Fibroblast of skin of abdomen (primary cell): Measurements from ENCODE around the gene CRTAP.
"Not testable (repeated sequence)": the region's sequence is repeated elsewhere in the genome, so short reads cannot be mapped to it uniquely, and the experiment has no call there.

ENCODE experiments used
- DNase-seq: peaks from one replicate; pipeline ENCODE4 v3.0.0-alpha.2; 2013

Gene CRTAP

DNA sequence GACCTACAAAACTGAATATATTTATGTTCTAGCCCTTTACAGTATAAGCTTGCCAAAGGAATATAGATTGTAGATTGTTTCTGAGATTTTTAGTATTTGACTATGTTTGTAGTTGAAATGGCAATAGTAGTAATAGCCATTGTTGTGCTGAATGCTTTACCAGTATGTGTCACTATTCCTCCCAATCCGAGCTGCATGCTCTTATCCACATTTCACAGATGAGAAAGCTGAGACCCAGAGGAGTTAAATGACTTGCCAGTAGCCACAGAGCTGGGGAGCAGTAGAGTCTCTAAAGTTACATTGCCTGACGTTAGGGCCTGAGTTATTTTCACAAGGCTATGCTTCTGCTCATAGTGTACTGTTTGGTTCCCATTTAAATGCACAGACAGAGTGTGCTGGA, 13.6 kb upstream of the CRTAP start:
- DNase-seq, result no peak

DNA sequence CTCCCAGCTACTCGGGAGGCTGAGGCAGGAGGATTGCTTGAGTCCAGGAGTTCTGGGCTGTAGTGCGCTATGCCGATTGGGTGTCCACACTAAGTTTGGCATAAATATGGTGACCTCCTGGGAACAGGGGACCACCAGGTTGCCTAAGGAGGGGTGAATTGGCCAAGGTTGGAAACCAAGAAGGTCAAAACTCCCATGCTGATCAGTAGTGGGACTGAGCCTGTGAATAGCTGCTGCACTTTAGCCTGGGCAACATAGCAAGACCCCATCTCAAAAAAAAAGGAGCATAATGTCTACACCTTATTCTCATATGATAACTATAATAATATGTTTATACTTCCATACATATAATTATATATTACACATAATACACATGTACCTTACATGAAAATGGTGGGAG, 10.8 kb upstream of the CRTAP start:
- DNase-seq, result no peak

DNA sequence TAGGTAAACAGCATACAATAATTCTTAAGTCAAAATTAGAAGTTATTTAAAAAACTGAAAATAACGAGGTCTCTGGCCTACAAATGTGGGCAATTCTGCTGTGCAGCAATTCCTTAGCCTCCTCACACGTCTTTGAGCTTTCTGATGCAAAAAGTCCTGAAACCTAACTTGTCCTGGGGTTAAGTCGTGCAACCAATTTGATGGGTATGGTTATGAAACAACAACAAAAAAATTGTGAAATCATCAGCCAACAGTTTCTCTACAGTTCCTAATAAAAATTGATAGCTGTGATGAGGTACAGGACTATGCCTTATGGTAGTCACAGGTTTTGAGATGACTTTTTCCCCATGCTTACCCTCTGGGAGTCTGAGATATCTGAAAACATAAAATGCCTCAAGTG, 10.3 kb upstream of the CRTAP start:
- DNase-seq, result no peak

DNA sequence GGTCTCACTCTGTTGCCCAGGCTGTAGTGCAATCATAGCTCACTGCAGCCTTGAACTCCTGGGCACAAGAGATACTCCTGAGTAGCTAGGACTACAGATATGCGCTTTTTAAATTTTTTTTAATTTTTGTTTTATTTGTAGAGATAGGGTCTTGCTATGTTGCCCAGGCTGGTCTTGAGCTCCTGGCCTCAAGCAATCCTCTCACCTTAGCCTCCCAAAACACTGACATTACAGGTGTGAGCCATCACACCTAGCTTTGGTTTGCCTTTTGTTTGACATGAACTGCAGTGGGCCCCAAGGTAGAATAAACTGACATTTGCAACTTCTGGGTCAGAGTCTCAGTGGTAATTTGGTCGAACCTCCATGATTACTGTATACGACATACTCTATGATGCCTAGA, 9.0 kb upstream of the CRTAP start:
- DNase-seq, result no peak

DNA sequence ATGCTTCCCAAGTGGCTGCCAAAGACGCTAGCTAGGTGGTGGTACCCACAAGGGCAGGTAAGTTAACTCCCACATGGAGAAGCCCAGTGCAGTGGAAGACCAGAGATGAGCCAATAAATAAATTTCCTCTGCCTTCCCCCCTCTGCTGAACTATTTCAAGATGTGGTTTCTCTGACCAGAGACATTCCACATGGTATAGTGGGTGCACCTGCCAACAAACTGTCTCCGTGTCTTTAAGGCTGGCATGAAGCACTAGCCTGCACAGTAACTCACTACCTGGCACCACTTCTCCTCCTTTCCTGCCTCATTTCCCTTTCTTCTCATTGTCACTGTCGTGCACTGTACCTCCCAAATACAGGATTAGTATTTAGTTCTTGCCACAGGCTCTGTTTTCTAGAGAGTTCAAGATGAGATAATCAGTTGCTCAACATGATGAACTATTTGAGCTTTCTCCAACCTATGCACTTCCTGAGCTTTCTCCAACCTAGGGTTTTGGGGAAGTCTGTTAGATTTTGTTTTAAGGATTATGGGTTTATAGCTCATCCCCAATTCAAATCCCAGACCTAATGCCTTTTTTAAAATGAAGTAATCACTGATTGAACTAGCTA, 8.4 kb upstream of the CRTAP start:
- no peak for DNase-seq

DNA sequence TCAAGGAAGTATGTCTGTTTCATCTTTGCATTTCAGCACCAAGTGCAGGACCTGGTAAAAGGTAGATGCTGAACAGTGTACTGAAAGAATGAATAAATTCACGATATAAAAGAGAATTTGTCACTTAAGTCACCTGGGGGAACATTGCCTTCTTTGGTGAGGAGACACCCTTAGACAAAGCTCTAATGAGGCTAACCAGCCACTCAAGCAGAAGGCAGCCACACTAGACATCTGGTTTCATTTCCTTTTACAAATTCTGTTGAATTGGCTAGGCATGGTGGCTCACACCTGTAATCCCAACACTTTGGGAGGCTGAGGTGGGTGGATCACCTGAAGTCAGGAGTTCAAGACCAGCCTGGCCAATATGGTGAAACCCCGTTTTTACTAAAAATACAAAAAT, 7.0 kb upstream of the CRTAP start:
- not testable (repeated sequence) for DNase-seq

DNA sequence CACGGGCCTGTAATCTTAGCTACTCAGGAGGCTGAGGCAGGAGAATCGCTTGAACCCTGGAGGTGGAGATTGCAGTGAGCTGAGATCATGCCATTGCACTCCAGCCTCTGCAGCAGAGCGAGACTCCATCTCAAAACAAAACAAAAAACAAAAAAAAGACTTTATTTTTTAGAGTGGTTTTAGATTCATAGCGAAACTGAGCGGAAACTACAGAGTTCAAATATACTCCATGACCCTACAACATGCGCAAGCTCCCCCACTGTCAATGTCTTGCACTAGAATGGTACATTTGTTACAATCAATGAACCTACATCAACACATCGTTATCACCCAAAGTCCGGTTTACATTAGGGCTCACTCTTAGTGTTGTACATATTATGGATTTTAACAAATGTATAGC, 2.2 kb upstream of the CRTAP start:
- no peak for DNase-seq

DNA sequence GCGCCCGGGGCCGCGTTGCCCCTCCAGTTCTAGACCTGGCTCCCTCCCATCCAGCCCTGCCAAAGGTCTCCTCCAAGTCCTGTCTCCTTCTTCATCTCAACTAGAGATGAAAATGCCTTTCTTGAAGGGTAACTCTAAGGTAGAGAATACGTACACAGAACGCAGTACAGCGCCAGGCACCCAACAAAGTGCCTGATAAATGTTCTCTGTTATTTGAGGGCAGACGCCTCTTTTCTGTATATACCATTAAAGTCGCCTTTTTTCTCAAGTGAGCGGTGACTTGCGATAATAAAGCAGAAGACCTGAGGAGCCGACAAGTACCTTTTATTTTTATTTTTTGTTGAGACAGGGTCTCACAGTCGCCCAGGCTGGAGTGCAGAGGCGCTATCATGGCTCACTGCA, 809 bp downstream of the CRTAP start:
- no peak for DNase-seq

DNA sequence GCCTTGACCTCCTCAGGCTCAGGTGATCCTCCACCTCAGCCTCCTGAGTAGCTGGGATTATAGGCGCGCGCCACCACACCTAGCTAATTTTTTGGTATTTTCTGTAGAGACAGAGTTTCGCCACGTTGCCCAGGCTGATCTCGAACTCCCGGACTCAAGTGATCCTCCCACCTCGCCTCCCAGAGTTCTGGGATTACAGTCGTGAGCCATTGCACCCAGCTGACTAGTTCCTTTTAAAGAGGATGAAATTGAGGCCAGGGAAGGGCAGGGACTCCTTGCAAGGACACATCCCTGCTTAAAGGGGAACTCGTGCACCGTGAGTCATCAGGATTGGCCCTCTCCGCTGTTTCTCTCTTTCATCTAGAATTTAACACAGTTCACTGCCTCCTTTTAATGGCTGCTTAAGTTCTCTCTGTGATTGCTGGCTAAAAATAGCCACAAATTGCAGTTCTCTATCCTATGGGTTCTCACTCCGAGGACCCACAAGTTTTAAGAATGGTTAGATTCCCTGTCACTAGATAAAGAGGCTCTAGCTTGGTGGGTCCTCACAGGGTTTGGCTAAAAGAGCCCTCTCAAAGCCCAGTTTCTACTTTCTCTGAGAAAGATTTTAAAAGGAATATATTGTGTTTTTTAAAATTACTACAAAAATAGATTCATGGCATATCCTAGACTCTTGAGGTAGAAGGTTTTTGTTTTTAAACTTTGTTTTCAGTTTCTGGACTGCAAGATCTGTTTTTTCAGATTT, 1.4 kb downstream of the CRTAP start:
- DNase-seq, result peak; percentile 74

DNA sequence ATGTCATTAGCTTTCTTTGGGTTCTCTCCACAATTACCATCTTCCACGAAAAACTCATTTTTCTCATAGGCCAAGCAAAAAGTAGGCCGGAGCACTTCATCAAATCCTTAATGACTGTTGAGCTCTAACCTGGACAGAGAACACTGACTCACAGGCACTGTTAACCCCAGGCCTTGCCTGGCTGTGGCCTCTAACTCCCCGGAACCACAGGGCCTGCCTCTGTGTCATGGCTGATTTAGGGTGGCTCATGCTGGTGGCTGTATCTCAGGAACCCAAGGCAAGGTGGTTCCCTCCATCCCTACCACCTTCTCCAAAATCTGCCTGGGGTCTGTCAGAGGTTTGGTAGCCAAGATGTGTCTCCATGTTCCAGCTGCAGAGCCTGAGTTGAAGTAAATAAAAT, 3.6 kb downstream of the CRTAP start:
- no peak for DNase-seq

DNA sequence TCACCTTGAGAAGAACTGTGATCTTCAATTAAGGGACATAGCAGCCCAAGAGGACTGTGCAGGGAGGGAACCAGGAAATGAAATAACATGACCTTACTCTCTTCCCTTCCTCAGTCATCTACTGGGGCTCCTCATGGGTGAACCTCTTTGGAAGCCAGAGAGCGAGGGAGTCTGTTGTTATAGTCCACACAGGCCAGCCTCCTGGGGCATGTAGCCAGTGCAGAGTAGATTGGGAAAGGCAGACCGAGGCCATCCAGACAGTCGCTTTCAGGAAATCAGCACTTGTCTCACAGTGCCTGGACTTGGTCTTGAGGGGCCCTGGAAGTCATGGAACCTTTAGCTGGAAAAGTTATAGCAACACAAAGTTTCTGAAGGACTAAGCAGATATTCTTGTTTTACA, 6.1 kb downstream of the CRTAP start:
- no peak for DNase-seq

DNA sequence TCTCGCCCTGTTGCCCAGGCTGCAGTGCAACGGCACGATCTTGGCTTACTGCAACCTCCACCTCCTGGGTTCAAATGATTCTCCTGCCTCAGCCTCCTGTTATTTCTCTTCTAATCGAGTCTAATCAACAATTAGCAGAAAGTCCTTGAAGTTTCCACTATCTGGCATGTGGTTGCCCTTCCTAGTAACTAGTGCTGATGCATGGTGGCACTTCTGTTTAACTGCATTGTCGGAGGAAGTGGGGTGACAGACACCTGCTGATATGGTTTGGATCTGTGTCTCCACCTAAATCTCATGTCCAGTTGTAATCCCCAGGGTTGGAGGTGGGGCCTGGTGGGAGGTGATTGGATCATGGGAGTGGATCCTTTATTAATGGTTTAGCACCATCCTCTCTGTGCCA, 9.2 kb downstream of the CRTAP start:
- no peak for DNase-seq

DNA sequence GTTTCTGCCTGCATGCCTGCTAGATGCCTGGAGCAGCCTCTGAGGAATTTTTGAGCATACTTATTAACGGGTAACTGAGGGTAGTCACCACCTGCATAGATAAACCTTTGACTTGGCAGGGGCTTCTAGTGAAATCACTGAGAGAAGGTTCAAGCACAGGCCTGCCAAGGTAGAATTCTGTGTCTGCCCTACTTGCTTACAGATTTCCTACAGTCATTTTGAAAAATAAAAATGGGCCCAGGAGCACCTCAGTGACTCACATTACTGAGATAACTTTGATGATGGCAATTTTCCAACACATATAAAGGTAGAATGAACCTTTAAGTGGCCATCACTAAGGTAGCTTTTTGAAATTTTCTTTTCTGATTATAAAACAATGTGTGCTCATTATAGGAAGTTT, 10.8 kb downstream of the CRTAP start:
- no peak for DNase-seq

DNA sequence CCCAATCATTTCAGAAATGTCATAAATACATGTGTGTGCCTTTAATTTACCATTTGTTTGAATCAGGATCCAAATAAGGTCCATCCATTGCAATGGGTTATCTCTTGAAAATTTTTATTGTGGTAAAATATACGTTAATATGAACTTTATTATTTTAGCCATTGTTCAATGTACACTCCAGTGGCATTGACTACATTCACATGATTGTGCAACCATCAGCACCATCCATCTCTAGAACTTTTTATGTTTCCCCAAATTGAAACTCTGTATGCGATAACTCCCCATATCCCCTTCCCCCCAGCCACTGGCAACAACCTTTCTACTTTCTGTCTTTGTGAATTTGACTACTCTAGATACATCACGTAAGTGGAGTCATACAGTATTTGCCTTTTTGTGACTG, 12.0 kb downstream of the CRTAP start:
- DNase-seq, result no peak

DNA sequence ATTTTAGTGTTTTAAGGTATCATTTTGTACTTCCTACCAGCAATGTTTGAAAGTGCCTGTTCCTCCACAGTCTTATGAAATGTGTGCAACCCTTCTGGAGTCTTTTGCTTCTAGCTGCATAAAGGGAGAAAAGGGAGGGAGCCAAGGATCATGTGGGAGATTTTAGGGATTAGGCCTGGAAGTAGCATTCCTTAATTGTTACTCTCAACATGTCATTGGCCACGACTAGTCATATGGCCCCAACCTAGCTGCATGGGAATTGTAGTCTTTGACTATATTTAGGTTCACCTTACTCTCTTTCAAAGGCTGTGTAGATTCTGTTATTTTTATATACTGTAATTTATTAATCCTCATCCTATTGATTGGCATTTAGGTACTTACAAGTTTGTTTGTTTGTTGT, 14.9 kb downstream of the CRTAP start:
- DNase-seq, result peak; percentile 6

DNA sequence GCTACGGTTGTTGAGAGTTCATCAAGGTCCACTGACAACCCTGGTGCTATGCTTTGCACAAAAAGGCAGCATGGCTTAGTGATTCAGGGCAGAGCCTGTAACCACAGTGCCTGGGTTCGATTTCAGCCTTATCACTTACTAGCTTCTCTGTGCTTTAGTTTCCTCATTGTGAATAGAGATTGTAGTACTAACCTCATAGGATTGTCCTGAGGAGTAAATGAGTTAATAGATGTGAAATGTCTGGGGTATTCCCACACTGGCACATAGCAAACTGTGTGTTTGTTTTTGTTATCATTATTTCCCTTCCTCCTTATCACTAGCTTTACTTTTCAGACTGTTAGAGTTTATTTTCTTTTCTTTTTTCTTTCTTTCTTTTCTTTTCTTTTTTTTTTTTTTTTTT, 16.3 kb downstream of the CRTAP start:
- no peak for DNase-seq

DNA sequence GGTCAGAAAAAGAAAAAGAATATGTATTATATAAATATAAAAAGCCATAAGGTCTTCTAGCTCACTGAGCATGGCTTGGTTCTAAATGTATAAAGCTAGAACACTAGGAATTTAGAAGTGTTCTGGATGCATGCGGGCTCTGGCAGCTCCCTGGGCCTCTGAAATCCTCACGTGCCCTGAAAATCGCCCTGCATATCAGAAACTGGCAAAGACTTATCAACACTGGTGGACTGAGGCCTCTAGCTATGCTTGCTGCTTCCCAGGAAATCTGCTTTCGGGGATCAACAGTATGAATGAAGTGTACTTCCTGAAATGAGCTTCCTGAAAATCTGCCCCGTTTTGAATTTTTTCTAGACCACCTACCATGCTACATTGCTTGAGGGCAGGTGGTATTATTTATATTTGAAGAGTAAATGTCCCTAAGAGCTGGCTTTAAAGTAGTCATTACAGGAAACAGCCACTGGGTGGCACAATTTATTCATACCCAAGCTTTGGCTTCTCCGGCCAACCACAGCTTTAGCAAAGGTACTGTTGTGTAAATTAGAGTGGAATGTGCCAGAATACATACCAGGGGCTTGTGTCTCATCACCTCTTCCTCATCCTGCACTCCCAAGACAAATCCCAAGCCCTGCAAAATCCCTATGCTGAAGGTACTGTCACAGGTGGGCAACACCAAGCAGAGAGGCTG, 17.7 kb downstream of the CRTAP start:
- DNase-seq, result peak; percentile 73

DNA sequence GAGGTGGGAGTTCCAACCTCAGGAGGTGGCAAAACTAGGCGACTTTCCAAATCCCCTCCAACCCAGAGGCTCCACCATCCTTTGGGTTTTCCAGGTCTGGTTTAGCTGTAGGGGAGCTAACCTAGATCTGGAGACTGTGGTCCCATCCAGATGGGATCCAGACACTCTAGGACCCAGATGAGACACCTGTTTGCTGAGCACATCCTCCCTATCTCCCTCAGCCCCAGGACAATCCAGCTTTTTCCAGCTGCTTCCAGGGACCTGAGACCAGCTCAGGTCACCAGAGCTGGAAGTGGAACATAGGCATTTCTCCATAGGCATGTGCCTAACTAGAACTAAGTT, 18.2 kb downstream of the CRTAP start:
- DNase-seq, result no peak

DNA sequence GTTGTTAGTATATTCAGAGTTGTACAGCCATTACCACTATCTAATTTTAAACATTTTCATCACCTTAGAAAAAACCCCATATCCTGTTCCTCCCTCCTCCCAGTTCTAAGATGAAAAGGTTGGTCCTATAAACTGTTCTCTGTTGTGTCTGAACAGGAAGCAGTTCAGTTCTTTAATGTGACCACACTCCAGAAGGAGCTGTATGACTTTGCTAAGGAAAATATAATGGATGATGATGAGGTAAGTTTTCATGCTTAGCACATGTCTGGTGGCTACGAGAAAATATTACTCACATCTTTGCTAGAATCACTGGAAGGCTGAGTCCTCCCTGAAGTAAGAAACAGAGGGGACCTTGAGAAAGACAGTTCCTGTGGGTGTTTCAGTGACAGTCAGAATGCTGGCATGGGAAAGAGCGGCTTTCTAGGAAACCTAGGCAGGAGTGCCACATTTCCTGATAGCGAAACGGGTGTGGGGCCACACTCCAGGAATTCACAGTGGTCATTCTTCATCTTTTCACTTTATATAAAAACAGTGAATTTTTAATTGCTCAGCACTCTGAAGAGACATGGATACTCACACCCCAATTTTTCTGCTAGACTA, 20.3 kb downstream of the CRTAP start:
- DNase-seq, result peak; percentile 48

DNA sequence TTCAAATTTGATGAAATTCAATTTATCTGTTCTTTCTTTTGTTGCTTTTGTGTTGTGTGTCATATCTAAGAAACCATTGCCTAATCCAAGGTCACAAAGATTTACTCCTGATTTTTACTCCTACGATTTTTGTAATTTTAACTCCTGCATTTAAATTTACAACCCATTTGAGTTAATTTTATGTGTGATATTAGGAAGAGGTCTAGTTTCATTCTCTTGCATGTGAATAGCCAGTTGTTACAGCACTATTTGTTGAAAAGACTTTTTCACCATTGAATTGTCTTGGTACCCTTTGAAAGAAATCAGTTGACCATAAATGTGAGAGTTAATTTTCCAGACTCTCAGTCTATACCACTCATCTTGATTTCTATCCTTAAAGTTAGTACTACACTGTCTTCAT, 23.9 kb downstream of the CRTAP start:
- no peak for DNase-seq

DNA sequence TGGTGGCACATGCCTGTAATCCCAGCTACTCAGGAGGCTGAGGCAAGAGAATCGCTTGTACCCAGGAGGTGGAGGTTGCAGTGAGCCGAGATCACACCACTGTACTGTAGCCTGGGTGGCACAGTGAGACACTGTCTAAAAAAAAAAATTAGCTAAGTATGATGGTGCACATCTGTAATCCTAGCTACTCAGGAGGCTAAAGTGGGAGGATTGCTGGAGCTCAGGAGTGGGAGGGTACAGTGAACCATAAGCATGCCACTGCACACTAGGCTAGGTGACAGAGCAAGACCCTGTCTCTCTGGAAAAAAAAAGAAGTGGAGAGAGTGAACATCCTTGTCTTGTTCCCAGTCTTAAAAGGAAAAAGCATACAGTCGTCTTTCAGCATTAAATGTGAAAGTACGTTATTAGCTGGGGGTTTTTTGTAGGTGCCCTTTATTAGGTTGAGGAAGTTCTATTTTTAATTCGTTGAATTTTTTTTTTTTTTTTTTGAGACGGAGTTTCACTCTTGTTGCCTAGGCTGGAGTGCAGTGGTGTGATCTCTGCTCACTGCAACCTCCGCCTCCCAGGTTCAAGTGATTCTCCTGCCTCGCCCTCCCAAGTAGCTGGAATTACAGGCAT, 25.3 kb downstream of the CRTAP start:
- DNase-seq, result not testable (repeated sequence)

DNA sequence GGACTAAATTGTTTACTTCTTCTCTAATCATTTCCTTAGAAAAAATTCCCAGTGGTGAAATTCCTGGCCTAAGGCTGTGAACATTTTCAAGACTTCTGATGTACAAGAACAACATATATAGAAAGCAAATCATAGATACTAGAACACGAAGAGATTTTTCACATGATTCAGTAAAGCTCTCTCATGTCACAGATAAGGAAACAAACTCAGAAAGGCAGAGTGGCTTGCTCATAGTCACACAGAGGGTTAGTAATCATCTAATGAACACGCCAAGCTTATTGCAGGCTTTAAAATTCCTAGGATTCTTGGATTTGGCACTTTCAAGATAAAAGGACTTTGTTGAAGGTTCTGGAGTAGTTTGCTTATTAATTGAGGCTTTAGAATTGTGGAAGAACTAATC, 26.2 kb downstream of the CRTAP start:
- DNase-seq, result no peak

DNA sequence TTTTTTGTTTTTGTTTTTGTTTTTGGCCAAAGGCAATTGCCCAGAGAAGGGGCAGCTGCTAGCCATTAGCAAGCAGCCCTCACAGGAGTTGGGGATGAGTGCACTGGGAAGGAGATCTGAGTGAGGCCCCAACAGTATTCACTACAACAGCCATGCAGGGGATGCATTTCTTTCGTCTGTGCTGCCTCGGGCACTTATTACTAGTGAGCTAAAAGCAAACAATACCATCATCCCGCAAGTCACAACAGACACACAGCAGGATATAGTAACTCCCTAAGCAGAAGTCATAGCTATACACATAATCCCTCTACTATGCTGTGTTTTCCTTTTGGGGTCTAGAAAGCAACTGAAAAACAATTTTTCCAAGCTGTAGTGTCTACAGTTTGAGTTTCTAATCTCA, 27.2 kb downstream of the CRTAP start:
- no peak for DNase-seq
